PFSK-1 (cell line): Measurements from ENCODE around the gene ATG2B.

Experiments used
- SIN3A ChIP-seq: IDR thresholded peaks from 2 replicates; pipeline ENCODE4 v1.6.1; 2012; ENCODE audit warnings: mild to moderate bottlenecking, low read length, moderate library complexity, borderline replicate concordance; ENCODE audit not compliant: insufficient read depth
- TAF1 ChIP-seq: IDR thresholded peaks from 2 replicates; pipeline ENCODE4 v1.6.1; 2012; ENCODE audit warnings: low read length, control low read depth, borderline replicate concordance; ENCODE audit not compliant: insufficient read depth

- TF ChIP-seq SIN3A: no peak
- TF ChIP-seq TAF1: no peak
Observed at GRCh38 chr14:96394047-96394815, 31.1 kb upstream of the ATG2B start.
